Stimulated activated CD4-positive, alpha-beta T cell treated with anti-CD3 and anti-CD28 coated beads, Interleukin-1b, Interleukin-23, amount 100 ng/mL, for 4 hours (primary cell): ENCODE results near the gene SLC35F3.
"Not testable (repeated sequence)": the region's sequence is repeated elsewhere in the genome, so short reads cannot be mapped to it uniquely, and the experiment has no call there.

Source experiments
- DNase-seq, 2 donors: peaks; one replicate each; pipeline ENCODE4 v3.0.0-alpha.2; 2020; ENCODE audit warnings: low read depth in 2 of 2

The SLC35F3 gene

GRCh38 chr1:234289538-234290305, 385.2 kb downstream of the SLC35F3 start:
- no peak for DNase-seq

- DNase-seq, result no peak
Observed at GRCh38 chr1:234292011-234292410, 387.5 kb downstream of the SLC35F3 start.

GRCh38 chr1:234292548-234292947, 388.1 kb downstream of the SLC35F3 start:
- no peak for DNase-seq

GRCh38 chr1:234294109-234294817, 389.8 kb downstream of the SLC35F3 start:
- DNase-seq, result no peak

- DNase-seq, result no peak
Observed at GRCh38 chr1:234295068-234295467, 390.6 kb downstream of the SLC35F3 start.

- DNase-seq, result no peak
Observed at GRCh38 chr1:234295626-234296025, 391.1 kb downstream of the SLC35F3 start.

GRCh38 chr1:234296496-234296895, 392.0 kb downstream of the SLC35F3 start:
- no peak for DNase-seq

GRCh38 chr1:234297668-234298067, 393.2 kb downstream of the SLC35F3 start:
- DNase-seq, result no peak

GRCh38 chr1:234300096-234300495, 395.6 kb downstream of the SLC35F3 start:
- DNase-seq, result no peak

GRCh38 chr1:234301663-234302062, 397.2 kb downstream of the SLC35F3 start:
- not testable (repeated sequence) for DNase-seq

GRCh38 chr1:234302354-234302962, 398.0 kb downstream of the SLC35F3 start:
- no peak for DNase-seq

GRCh38 chr1:234303231-234303630, 398.8 kb downstream of the SLC35F3 start:
- no peak for DNase-seq

- no peak for DNase-seq
Observed at GRCh38 chr1:234307726-234308125, 403.2 kb downstream of the SLC35F3 start.

- DNase-seq, result no peak
Observed at GRCh38 chr1:234309243-234309597, 404.7 kb downstream of the SLC35F3 start.

- peak; percentile 52 to 61 for DNase-seq
Observed at GRCh38 chr1:234309598-234310459, 405.4 kb downstream of the SLC35F3 start.

GRCh38 chr1:234310460-234310817, 406.0 kb downstream of the SLC35F3 start:
- DNase-seq, result no peak

GRCh38 chr1:234311414-234311813, 406.9 kb downstream of the SLC35F3 start:
- DNase-seq, result no peak

- DNase-seq, result no peak
Observed at GRCh38 chr1:234313171-234313570, 408.7 kb downstream of the SLC35F3 start.

- DNase-seq, result no peak
Observed at GRCh38 chr1:234315091-234315541, 410.6 kb downstream of the SLC35F3 start.

GRCh38 chr1:234315588-234315987, 411.1 kb downstream of the SLC35F3 start:
- DNase-seq, result no peak

GRCh38 chr1:234316486-234316885, 412.0 kb downstream of the SLC35F3 start:
- DNase-seq, result no peak

- DNase-seq, result no peak
Observed at GRCh38 chr1:234316937-234317336, 412.5 kb downstream of the SLC35F3 start.
